Activated CD4-positive, alpha-beta T cell treated with anti-CD3 and anti-CD28 coated beads for 36 hours (primary cell): ENCODE data around the gene PLXND1. TPM values are rescaled to one million over a fixed set of nuclear protein-coding genes. Genes with fewer than 3 reads are reported as not detected.

Experiments
- ATAC-seq: fragments of 200-7000 bp; cut with Tn5 transposase; one replicate; pipeline ENCODE4 v1.10.0; 2021; ENCODE audit warnings: mild to moderate bottlenecking, moderate library complexity
- CTCF ChIA-PET: fragments of 350-600 bp; sonication (Branson Sonifier 250); formaldehyde crosslinking; loops from one replicate; lab custom pipeline; 2021; ENCODE audit warnings: antibody characterized with exemption; lab: Charles Lee
- POLR2A ChIA-PET: fragments of 350-600 bp; sonication (Branson Sonifier 250); formaldehyde crosslinking; loops from one replicate; lab custom pipeline; 2021; ENCODE audit warnings: antibody characterized with exemption, inconsistent platforms; lab: Charles Lee
- DNase-seq: peaks from one replicate; pipeline ENCODE4 v3.0.0-alpha.2; 2020
- H3K27ac Mint-ChIP-seq: one replicate; pipeline ENCODE4 v1.8.0; 2021; ENCODE audit warnings: mixed read lengths
- H3K27me3 Mint-ChIP-seq: one replicate; pipeline ENCODE4 v1.8.0; 2021; ENCODE audit warnings: mixed read lengths
- H3K36me3 Mint-ChIP-seq: one replicate; pipeline ENCODE4 v1.8.0; 2021; ENCODE audit warnings: low read depth, mixed read lengths
- H3K4me1 Mint-ChIP-seq: one replicate; pipeline ENCODE4 v1.8.0; 2021; ENCODE audit warnings: mixed read lengths
- H3K4me3 Mint-ChIP-seq: one replicate; pipeline ENCODE4 v1.8.0; 2021; ENCODE audit warnings: mild to moderate bottlenecking, moderate library complexity, mixed read lengths
- H3K9me3 Mint-ChIP-seq: one replicate; pipeline ENCODE4 v1.8.0; 2021; ENCODE audit warnings: low read depth, mixed read lengths
- intact Hi-C, 2 experiments: fragments of 100-400 bp; cut with DNase I in 1 of 2; cut with micrococcal nuclease in 1 of 2; formaldehyde crosslinking; loops; one replicate each; pipeline versions ENCODE4 v1.14.2 to v1.15.1; 2022 to 2024; cut with DNase I, micrococcal nuclease
- total RNA-seq, 2 experiments: library from RNA; stranded (reverse); gene quantifications; one replicate each; pipeline ENCODE4 v1.2.3, GENCODE V29; 2021

The PLXND1 gene
- total RNA-seq, 2 experiments from 2014 or later: 3.1 to 4.6 TPM

GRCh38 chr3:129598484-129598883 lies 8.0 kb downstream of the PLXND1 start:
- Mint-ChIP-seq H3K4me1 (peaks cover 11% of the 10 kb centered on the region), H3K36me3 (no peaks in the 10 kb centered on the region), H3K9me3 (no peaks in the 10 kb centered on the region), H3K27me3 (no peaks in the 10 kb centered on the region), H3K4me3 (no peak overlapping the region), H3K27ac (no peak overlapping the region)
- ATAC-seq: no peak
- DNase-seq: no peak
- intact Hi-C loops: no loop called here
- ChIA-PET CTCF (no interaction called here), POLR2A (no interaction called here)

GRCh38 chr3:129598000-129598381 lies 8.5 kb downstream of the PLXND1 start:
- H3K4me1 Mint-ChIP-seq: peaks cover 16% of the 10 kb centered on the region
- DNase-seq (no peak), ATAC-seq (no peak)
- no peaks in the 10 kb centered on the region for H3K27me3 Mint-ChIP-seq
- no peaks in the 10 kb centered on the region for H3K9me3 Mint-ChIP-seq
- intact Hi-C loops: no loop called here
- POLR2A ChIA-PET: no interaction called here
- H3K27ac Mint-ChIP-seq: no peak overlapping the region
- H3K4me3 Mint-ChIP-seq: no peak overlapping the region
- no peaks in the 10 kb centered on the region for H3K36me3 Mint-ChIP-seq
- CTCF ChIA-PET: interaction anchor here (0.8 kb wide), 1 partner anchor 16 kb away, joined by 3 read pairs; no protein-coding TSS in a partner anchor

GRCh38 chr3:129597087-129597999 lies 9.1 kb downstream of the PLXND1 start:
- DNase-seq: no peak
- Mint-ChIP-seq H3K27ac (no peak overlapping the region), H3K9me3 (no peaks in the 10 kb centered on the region), H3K27me3 (no peaks in the 10 kb centered on the region), H3K4me3 (no peak overlapping the region), H3K36me3 (no peaks in the 10 kb centered on the region), H3K4me1 (peaks cover 18% of the 10 kb centered on the region)
- no peak for ATAC-seq
- intact Hi-C loops: no loop called here
- ChIA-PET CTCF (interaction anchor here (0.7 to 1.1 kb wide), 3 partner anchors 8 to 107 kb away, joined by 3 to 4 read pairs (median 4); no protein-coding TSS in a partner anchor), POLR2A (no interaction called here)

DNA sequence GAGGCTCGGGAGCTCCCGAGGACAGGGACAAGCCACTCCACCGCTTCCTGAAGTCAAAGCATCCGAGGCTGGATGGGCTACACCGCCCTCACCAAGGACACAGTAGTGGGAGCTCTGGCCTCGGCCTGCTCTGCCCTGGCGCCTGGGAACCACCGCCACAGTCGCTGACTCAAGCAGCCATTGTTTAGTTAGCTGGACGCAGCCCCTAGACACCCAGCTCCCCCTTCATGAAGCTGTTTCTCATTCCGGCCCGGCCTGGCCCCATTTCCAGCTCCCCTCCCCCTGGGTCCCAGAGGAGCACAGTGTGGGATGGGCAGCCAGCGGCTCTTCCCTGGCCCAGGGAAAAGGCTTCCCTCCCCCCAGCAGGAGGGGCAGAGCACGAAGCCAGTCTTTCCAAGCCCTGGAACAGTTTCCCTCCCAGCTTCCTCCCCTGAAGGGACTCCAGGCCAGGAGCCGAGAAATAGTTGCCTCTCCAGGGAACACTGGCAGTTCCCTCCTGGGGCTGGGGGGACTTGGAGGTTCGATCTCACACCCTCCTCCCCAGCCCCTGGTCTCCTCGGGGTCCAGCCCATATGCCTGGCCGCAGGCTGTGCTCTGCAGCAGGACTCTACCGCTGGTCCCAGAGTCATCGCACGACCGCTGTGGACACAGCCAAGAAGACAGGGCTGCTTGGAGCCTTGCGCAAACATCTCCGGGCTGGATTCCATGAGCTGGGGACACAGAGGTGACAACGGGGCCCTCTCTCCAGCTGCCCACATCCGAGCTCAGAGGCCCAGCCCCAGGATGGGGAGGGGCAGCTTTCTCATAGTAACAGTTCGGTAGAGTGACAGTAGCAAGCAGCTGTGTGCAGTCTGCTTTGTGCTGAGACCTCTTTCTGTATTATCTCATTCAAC lies 10.0 kb downstream of the PLXND1 start:
- ATAC-seq (peak; percentile 13), DNase-seq (peak; percentile 19)
- POLR2A ChIA-PET: no interaction called here
- H3K9me3 Mint-ChIP-seq: no peaks in the 10 kb centered on the region
- H3K36me3 Mint-ChIP-seq: no peaks in the 10 kb centered on the region
- intact Hi-C loops: no loop called here
- H3K4me3 Mint-ChIP-seq: no peak overlapping the region
- H3K27ac Mint-ChIP-seq: no peak overlapping the region
- H3K4me1 Mint-ChIP-seq: peaks cover 18% of the 10 kb centered on the region
- CTCF ChIA-PET: interaction anchor here (0.6 to 1.1 kb wide), 5 partner anchors 9 to 626 kb away, joined by 3 to 4 read pairs (median 4); no protein-coding TSS in a partner anchor
- no peaks in the 10 kb centered on the region for H3K27me3 Mint-ChIP-seq

DNA sequence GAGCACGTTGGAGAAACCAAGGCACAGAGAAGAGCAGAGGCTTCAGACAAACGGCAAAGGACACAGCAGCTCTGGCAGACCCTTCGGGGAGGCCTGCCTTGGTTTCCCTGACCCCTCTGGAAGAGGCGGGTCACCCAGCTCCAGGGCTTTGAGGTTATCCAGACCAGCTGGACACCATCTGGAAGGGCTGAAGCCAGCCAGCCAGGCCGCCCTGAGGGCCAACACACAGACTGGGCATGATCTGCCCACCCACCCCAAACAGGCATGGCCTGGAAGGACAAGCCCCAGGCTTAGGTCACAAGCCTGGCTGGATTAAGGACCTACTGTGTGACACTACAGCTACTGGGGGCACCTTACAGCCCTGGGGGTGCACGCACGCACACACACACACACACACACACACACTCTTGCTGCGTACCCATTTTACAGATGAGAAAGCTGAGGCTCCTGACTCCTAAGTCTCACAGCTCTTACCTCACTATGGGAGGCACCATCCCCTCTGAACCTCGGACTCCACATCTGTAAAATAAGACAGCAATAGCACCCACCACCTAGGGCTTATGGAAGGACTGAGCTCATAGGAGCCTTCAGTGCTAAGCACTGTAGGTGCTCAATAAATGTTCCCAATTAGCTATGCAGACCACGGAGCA lies 10.8 kb downstream of the PLXND1 start:
- ChIA-PET CTCF (interaction anchor here (0.6 to 1.4 kb wide), 5 partner anchors 8 to 625 kb away, joined by 3 to 6 read pairs (median 4); no protein-coding TSS in a partner anchor), POLR2A (no interaction called here)
- Mint-ChIP-seq H3K27ac (no peak overlapping the region), H3K9me3 (no peaks in the 10 kb centered on the region), H3K36me3 (no peaks in the 10 kb centered on the region), H3K27me3 (no peaks in the 10 kb centered on the region), H3K4me3 (no peak overlapping the region), H3K4me1 (peaks cover 18% of the 10 kb centered on the region)
- intact Hi-C loops: no loop called here
- ATAC-seq (no peak), DNase-seq (no peak)

GRCh38 chr3:129594907-129595390 lies 11.5 kb downstream of the PLXND1 start:
- POLR2A ChIA-PET: no interaction called here

GRCh38 chr3:129594409-129594808 lies 12.1 kb downstream of the PLXND1 start:
- H3K4me3 Mint-ChIP-seq: no peak overlapping the region
- ChIA-PET CTCF (interaction anchor here (0.5 to 1.8 kb wide), 4 partner anchors 9 to 219 kb away, joined by 3 to 9 read pairs (median 4); no protein-coding TSS in a partner anchor), POLR2A (interaction anchor here (0.7 kb wide), 1 partner anchor 194 kb away, joined by 3 read pairs; no protein-coding TSS in a partner anchor)
- DNase-seq (no peak), ATAC-seq (no peak)
- no peak overlapping the region for H3K27ac Mint-ChIP-seq
- no peaks in the 10 kb centered on the region for H3K27me3 Mint-ChIP-seq
- H3K36me3 Mint-ChIP-seq: no peaks in the 10 kb centered on the region
- intact Hi-C loops: no loop called here
- peaks cover 18% of the 10 kb centered on the region for H3K4me1 Mint-ChIP-seq
- no peaks in the 10 kb centered on the region for H3K9me3 Mint-ChIP-seq

More at GRCh38 chr3:129594907-129595390, 11.5 kb downstream of the PLXND1 start:
- intact Hi-C loops: no loop called here
- Mint-ChIP-seq H3K9me3 (no peaks in the 10 kb centered on the region), H3K36me3 (no peaks in the 10 kb centered on the region), H3K4me3 (no peak overlapping the region), H3K4me1 (peaks cover 18% of the 10 kb centered on the region), H3K27ac (no peak overlapping the region), H3K27me3 (no peaks in the 10 kb centered on the region)
- DNase-seq (no peak), ATAC-seq (no peak)
- CTCF ChIA-PET: interaction anchor here (0.5 to 1.8 kb wide), 4 partner anchors 9 to 625 kb away, joined by 3 to 9 read pairs (median 5); no protein-coding TSS in a partner anchor

GRCh38 chr3:129593595-129594339 lies 12.7 kb downstream of the PLXND1 start:
- ATAC-seq: peak; percentile 75
- Mint-ChIP-seq H3K9me3 (no peaks in the 10 kb centered on the region), H3K36me3 (no peaks in the 10 kb centered on the region), H3K27me3 (no peaks in the 10 kb centered on the region), H3K4me3 (peak overlapping the region; percentile 15), H3K4me1 (peaks cover 18% of the 10 kb centered on the region), H3K27ac (no peak overlapping the region)
- intact Hi-C loops: no loop called here
- CTCF ChIA-PET: interaction anchor here (0.6 to 1.8 kb wide), 3 partner anchors 10 to 74 kb away, joined by 3 to 9 read pairs (median 6); no protein-coding TSS in a partner anchor
- DNase-seq: peak; percentile 84
- POLR2A ChIA-PET: interaction anchor here (0.7 to 1.3 kb wide), 3 partner anchors 12 to 298 kb away, joined by 3 read pairs; no protein-coding TSS in a partner anchor

GRCh38 chr3:129593230-129593594 lies 13.3 kb downstream of the PLXND1 start:
- no peak overlapping the region for H3K4me3 Mint-ChIP-seq
- intact Hi-C loops: no loop called here
- peak; percentile 31 for DNase-seq

More at GRCh38 chr3:129593230-129593594, 13.3 kb downstream of the PLXND1 start:
- ATAC-seq: no peak
- Mint-ChIP-seq H3K36me3 (no peaks in the 10 kb centered on the region), H3K27me3 (no peaks in the 10 kb centered on the region), H3K27ac (no peak overlapping the region), H3K9me3 (no peaks in the 10 kb centered on the region), H3K4me1 (peaks cover 18% of the 10 kb centered on the region)
- ChIA-PET CTCF (interaction anchor here (1.8 kb wide), 1 partner anchor 12 kb away, joined by 9 read pairs; no protein-coding TSS in a partner anchor), POLR2A (interaction anchor here (1.1 to 1.3 kb wide), 2 partner anchors 12 to 299 kb away, joined by 3 read pairs; no protein-coding TSS in a partner anchor)
